Esophagus (tissue), 2 donors: ENCODE results near the gene TYMS. TPM values are rescaled to one million over a fixed set of nuclear protein-coding genes. Genes with fewer than 3 reads are reported as not detected.
"Not testable (repeated sequence)": the region's sequence is repeated elsewhere in the genome, so short reads cannot be mapped to it uniquely, and the experiment has no call there.

Source experiments
- H3K27ac ChIP-seq, 2 donors: one replicate each; pipeline ENCODE4 v1.5.1; 2013; ENCODE audit warnings: low read depth in 2 of 2, mild to moderate bottlenecking in 2 of 2, inconsistent platforms in 1 of 2, low read length in 1 of 2, moderate library complexity in 1 of 2
- H3K27me3 ChIP-seq, 2 donors: one replicate each; pipeline ENCODE4 v1.6.1; 2013; ENCODE audit warnings: low read length in 2 of 2, control low read depth in 1 of 2, mild to moderate bottlenecking in 1 of 2; ENCODE audit not compliant: insufficient read depth in 2 of 2, control insufficient read depth in 1 of 2
- H3K36me3 ChIP-seq, 2 donors: one replicate each; pipeline ENCODE4 v1.6.1; 2013; ENCODE audit warnings: low read length in 1 of 2; ENCODE audit not compliant: control insufficient read depth in 2 of 2, insufficient read depth in 2 of 2
- H3K4me1 ChIP-seq, 2 donors: one replicate each; pipeline ENCODE4 v1.6.1; 2013; ENCODE audit warnings: low read length in 1 of 2; ENCODE audit not compliant: control insufficient read depth in 2 of 2, insufficient read depth in 2 of 2
- H3K4me3 ChIP-seq, 2 donors: one replicate each; pipeline ENCODE4 v1.5.1; 2013; ENCODE audit warnings: low read length in 2 of 2, mild to moderate bottlenecking in 2 of 2, low read depth in 1 of 2, moderate library complexity in 1 of 2
- H3K9me3 ChIP-seq, 2 donors: one replicate each; pipeline ENCODE4 v1.6.1; 2013; ENCODE audit warnings: mild to moderate bottlenecking in 2 of 2, low read depth in 1 of 2, low read length in 1 of 2, moderate library complexity in 1 of 2; ENCODE audit not compliant: control insufficient read depth in 2 of 2, insufficient read depth in 1 of 2
- WGBS, 2 donors: extraction: QIAGEN DNeasy Blood & Tissue Kit; methylation state at CpG; one replicate each; pipeline ENCODE4 v1.1.7; 2013; 5-methylcytosine and 5-hydroxymethylcytosine counted together
- polyA plus RNA-seq, 2 donors: library from polyadenylated mRNA; stranded (reverse); fragments of 200-250 nt; gene quantifications; one replicate each; pipeline ENCODE4 v1.2.3, GENCODE V29; 2013
- donor health status: healthy with polysubstance abuse.
- donor health status: Bipolar disorder and iron deficiency.

TYMS gene
- polyA plus RNA-seq, 2 donors = 19.2 to 27.8 TPM

DNA sequence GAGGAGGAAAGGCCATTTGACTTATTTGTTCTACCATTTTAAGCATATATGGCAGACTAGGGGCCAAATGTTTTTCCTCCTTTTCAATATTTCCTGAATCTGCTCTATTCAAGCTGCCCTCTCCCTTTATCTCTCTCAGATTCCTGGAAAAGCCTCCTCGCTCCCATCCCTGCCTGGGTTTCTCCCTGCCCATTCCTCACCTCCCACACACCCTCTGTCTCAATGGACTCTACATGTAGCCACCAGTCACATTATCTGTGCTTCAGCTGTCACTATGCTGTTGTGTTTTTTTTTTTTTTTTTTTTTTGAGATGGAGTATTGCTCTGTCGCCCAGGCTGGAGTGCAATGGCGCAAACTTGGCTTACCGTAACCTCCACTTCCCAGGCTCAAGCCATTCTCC is 22.9 kb downstream of the TYMS start:
- Histone ChIP-seq H3K27ac (no peak overlapping the region), H3K4me3 (no peak overlapping the region), H3K36me3 (peaks cover 8 to 19% of the 10 kb centered on the region in 2 donors), H3K9me3 (no peaks in the 10 kb centered on the region), H3K27me3 (no peaks in the 10 kb centered on the region), H3K4me1 (peaks cover 0 to 2% of the 10 kb centered on the region in 2 donors)
- WGBS, 2 donors = 96 to 98% methylated on average over 4 of the region's 4 CpGs

GRCh38 chr18:681985-682384 is 24.5 kb downstream of the TYMS start:
- H3K27ac ChIP-seq = no peak overlapping the region
- H3K27me3 ChIP-seq = no peaks in the 10 kb centered on the region
- H3K4me3 ChIP-seq = no peak overlapping the region
- H3K9me3 ChIP-seq = no peaks in the 10 kb centered on the region
- H3K4me1 ChIP-seq = peaks cover 0 to 2% of the 10 kb centered on the region in 2 donors
- 82 to 84% methylated on average over 5 of the region's 5 CpGs for WGBS, 2 donors
- H3K36me3 ChIP-seq = peaks cover 8 to 19% of the 10 kb centered on the region in 2 donors

- H3K27me3 ChIP-seq, H3K27ac ChIP-seq, H3K9me3 ChIP-seq, H3K4me1 ChIP-seq, H3K4me3 ChIP-seq: not testable (repeated sequence)
- H3K36me3 ChIP-seq = peaks cover 8 to 19% of the 10 kb centered on the region in 2 donors
- 87 to 91% methylated on average over 9 of the region's 9 CpGs for whole genome bisulfite sequencing, 2 donors
Observed at GRCh38 chr18:682416-682815, 25.0 kb downstream of the TYMS start.

DNA sequence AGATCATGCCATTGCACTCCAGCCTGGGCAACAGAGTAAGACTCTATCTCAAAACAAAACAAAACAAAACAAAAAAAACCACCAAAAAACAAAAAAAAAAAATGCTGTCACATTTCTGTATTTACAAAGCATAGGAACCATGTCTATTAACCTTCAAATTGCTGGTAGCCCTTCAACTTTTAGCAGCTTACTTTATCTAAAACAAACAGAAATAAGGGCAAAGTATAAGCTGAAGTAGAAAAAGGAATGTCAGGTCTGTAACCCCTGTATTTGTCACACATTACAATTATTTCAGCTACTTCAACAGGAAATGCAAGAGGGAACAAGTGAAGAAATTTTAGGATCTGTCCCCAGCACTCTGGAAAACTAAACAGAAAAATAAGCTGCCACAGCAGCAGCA is 25.4 kb downstream of the TYMS start:
- Histone ChIP-seq H3K9me3 (no peaks in the 10 kb centered on the region), H3K27ac (no peak overlapping the region), H3K4me1 (peaks cover 0 to 2% of the 10 kb centered on the region in 2 donors), H3K27me3 (no peaks in the 10 kb centered on the region), H3K4me3 (no peak overlapping the region), H3K36me3 (peaks cover 8 to 19% of the 10 kb centered on the region in 2 donors)

GRCh38 chr18:683531-683930 is 26.1 kb downstream of the TYMS start:
- H3K27me3 ChIP-seq = no peaks in the 10 kb centered on the region
- peaks cover 0 to 2% of the 10 kb centered on the region in 2 donors for H3K4me1 ChIP-seq
- no peak overlapping the region for H3K27ac ChIP-seq
- peaks cover 8 to 18% of the 10 kb centered on the region in 2 donors for H3K36me3 ChIP-seq
- H3K9me3 ChIP-seq = no peaks in the 10 kb centered on the region
- H3K4me3 ChIP-seq = no peak overlapping the region
- WGBS, 2 donors = 82 to 83% methylated on average over 5 of the region's 5 CpGs

GRCh38 chr18:685438-685837 is 28.0 kb downstream of the TYMS start:
- Histone ChIP-seq H3K9me3 (no peaks in the 10 kb centered on the region), H3K36me3 (peaks cover 8 to 13% of the 10 kb centered on the region in 2 donors), H3K4me3 (no peak overlapping the region), H3K4me1 (peaks cover 0 to 2% of the 10 kb centered on the region in 2 donors), H3K27ac (no peak overlapping the region), H3K27me3 (no peaks in the 10 kb centered on the region)
- WGBS, 2 donors = 81 to 83% methylated on average over 3 of the region's 3 CpGs

GRCh38 chr18:686339-687111 is 29.1 kb downstream of the TYMS start:
- Histone ChIP-seq H3K9me3 (no peaks in the 10 kb centered on the region), H3K36me3 (peaks cover 4 to 14% of the 10 kb centered on the region in 2 donors), H3K27me3 (no peaks in the 10 kb centered on the region), H3K27ac (no peak overlapping the region), H3K4me3 (no peak overlapping the region), H3K4me1 (peaks cover 0 to under 1% of the 10 kb centered on the region in 2 donors)
- WGBS, 2 donors = 84 to 86% methylated on average over 11 of the region's 11 CpGs

DNA sequence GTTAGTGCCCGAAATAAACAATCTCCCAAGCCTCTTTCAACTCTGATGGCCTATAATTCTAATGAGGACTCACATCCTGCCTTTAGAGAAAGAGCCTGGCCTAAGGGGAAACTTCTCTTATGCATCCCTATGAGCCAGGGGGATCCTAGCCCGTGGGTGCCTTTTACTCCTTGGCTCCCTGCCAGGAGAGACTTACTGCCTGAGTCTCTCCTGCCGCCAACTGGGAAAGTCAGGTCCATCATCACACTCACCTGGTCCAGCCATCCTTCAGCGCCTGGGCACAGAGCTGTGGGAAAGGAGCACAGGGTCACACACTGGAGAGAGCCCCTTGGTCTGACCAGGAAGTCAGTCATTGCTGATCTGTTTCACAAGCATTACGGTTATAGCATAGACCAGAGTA is 30.9 kb downstream of the TYMS start:
- Histone ChIP-seq H3K4me3 (no peak overlapping the region), H3K9me3 (no peaks in the 10 kb centered on the region), H3K27me3 (no peaks in the 10 kb centered on the region), H3K4me1 (no peaks in the 10 kb centered on the region), H3K36me3 (peaks cover 0 to 21% of the 10 kb centered on the region in 2 donors), H3K27ac (no peak overlapping the region)
- 71 to 80% methylated on average over 5 of the region's 5 CpGs for WGBS, 2 donors

DNA sequence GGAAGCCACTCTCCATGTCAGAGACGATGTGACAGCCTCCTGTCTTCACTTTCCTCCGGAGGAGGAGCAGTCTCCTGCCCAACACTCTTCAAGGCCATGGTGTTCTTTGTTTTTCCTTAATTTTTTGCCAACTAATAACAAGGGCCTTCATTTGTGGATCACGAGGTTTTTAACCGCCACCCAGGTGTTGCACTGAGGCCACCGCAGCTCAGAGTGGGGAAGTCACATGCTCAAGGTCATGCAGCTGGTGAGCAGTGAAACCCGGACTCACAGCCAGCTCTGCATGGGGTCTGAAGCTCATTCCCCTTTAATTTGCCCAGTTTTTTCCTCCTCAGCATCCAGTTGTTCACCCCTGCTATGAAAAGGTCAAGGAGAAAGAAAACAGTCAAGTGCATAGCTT is 35.4 kb downstream of the TYMS start:
- H3K27me3 ChIP-seq = no peaks in the 10 kb centered on the region
- H3K36me3 ChIP-seq = peaks cover 5 to 18% of the 10 kb centered on the region in 2 donors
- WGBS, 2 donors = 85 to 88% methylated on average over 6 of the region's 6 CpGs
- no peaks in the 10 kb centered on the region for H3K4me1 ChIP-seq
- no peak overlapping the region for H3K27ac ChIP-seq
- no peak overlapping the region for H3K4me3 ChIP-seq
- no peaks in the 10 kb centered on the region for H3K9me3 ChIP-seq
